K562 (cell line): ENCODE measurements around the gene SF3B4. TPM values are rescaled to one million over a fixed set of nuclear protein-coding genes. Genes with fewer than 3 reads are reported as not detected.

Source experiments
- ARID1B ChIP-seq: fragments of 450-650 bp; IDR thresholded peaks from 2 replicates; pipeline ENCODE4 v1.6.1; 2016; ENCODE audit warnings: antibody characterized with exemption, mild to moderate bottlenecking, inconsistent platforms
- ATF7 ChIP-seq: fragments of 450-650 bp; IDR thresholded peaks from 2 replicates; pipeline ENCODE4 v1.7.1; 2014; ENCODE audit warnings: mild to moderate bottlenecking, moderate library complexity
- CSDE1 ChIP-seq, 2 experiments: fragments of 450-650 bp; IDR thresholded peaks; 2 replicates each; pipeline ENCODE4 v1.6.1; 2016; ENCODE audit warnings: mild to moderate bottlenecking in 1 of 2
- ELF4 ChIP-seq: fragments of 450-650 bp; formaldehyde crosslinking; IDR thresholded peaks from 2 replicates; pipeline ENCODE4 v1.4.0; 2022; ENCODE audit warnings: missing genetic modification characterization
- FOXO4 ChIP-seq: fragments of 450-650 bp; formaldehyde crosslinking; IDR thresholded peaks from 2 replicates; pipeline ENCODE4 v1.4.0; 2020; ENCODE audit warnings: mild to moderate bottlenecking, moderate library complexity
- KDM2B ChIP-seq: fragments of 250-450 bp; sonication (Bioruptor Pico); IDR thresholded peaks from 2 replicates; pipeline ENCODE4 v1.8.0; 2021; ENCODE audit warnings: mild to moderate bottlenecking, moderate library complexity
- KLF10 ChIP-seq: fragments of 250-450 bp; sonication (Bioruptor Pico); IDR thresholded peaks from 2 replicates; pipeline ENCODE4 v1.6.1; 2021; ENCODE audit warnings: matching md5 sums
- MNT ChIP-seq, 2 experiments: fragments of 450-650 bp; conservative IDR thresholded peaks; 2 replicates each; pipeline ENCODE4 v1.6.1; 2017; ENCODE audit warnings: mild to moderate bottlenecking in 2 of 2, moderate library complexity in 2 of 2
- NR1H2 ChIP-seq: sonication (generic); formaldehyde crosslinking; IDR thresholded peaks from 2 replicates; pipeline ENCODE4 v1.4.0; 2020; ENCODE audit warnings: mild to moderate bottlenecking, missing genetic modification reagents
- NR3C1 ChIP-seq: sonication (generic); formaldehyde crosslinking; IDR thresholded peaks from 2 replicates; pipeline ENCODE4 v1.8.1; 2022; ENCODE audit warnings: missing genetic modification reagents
- PHB ChIP-seq: fragments of 250-450 bp; sonication (Bioruptor Pico); IDR thresholded peaks from 2 replicates; pipeline ENCODE4 v1.5.0; 2021
- POLR2AphosphoS5 ChIP-seq: IDR thresholded peaks from 2 replicates; pipeline ENCODE4 v1.6.1; 2011; ENCODE audit warnings: mild to moderate bottlenecking, low read depth, low read length, moderate library complexity; ENCODE audit not compliant: control insufficient read depth, insufficient read depth
- RAD51 ChIP-seq: fragments of 450-650 bp; IDR thresholded peaks from 2 replicates; pipeline ENCODE4 v1.7.1; 2016; ENCODE audit warnings: low read depth, mild to moderate bottlenecking, borderline replicate concordance
- RHOXF2B ChIP-seq: fragments of 250-450 bp; sonication (Bioruptor Pico); conservative IDR thresholded peaks from 2 replicates; pipeline ENCODE4 v1.5.1; 2021
- RNF2 ChIP-seq: sonication (generic); IDR thresholded peaks from 2 replicates; pipeline ENCODE4 v1.6.1; 2016
- SMAD2 ChIP-seq: fragments of 150-350 bp; IDR thresholded peaks from 2 replicates; pipeline ENCODE4 v1.6.1; 2014; ENCODE audit warnings: low read depth, mild to moderate bottlenecking, low read length
- SMARCE1 ChIP-seq: fragments of 450-650 bp; IDR thresholded peaks from 2 replicates; pipeline ENCODE4 v1.7.1; 2016; ENCODE audit warnings: mild to moderate bottlenecking
- THRA ChIP-seq: fragments of 450-650 bp; IDR thresholded peaks from 2 replicates; pipeline ENCODE4 v1.6.1; 2017; ENCODE audit warnings: mild to moderate bottlenecking, moderate library complexity
- XRCC4 ChIP-seq: IDR thresholded peaks from one replicate; pipeline ENCODE4 v1.6.1; 2011; ENCODE audit not compliant: insufficient read depth, insufficient read length; ENCODE audit errors: extremely low read depth
- ZHX1 ChIP-seq: fragments of 150-350 bp; conservative IDR thresholded peaks from 2 replicates; pipeline ENCODE4 v1.6.1; 2014; ENCODE audit warnings: low read length
- ZNF12 ChIP-seq: sonication (generic); formaldehyde crosslinking; IDR thresholded peaks from 2 replicates; pipeline ENCODE4 v1.4.0; 2020; ENCODE audit warnings: mild to moderate bottlenecking, missing genetic modification reagents
- ZNF184 ChIP-seq: sonication (generic); formaldehyde crosslinking; IDR thresholded peaks from 2 replicates; pipeline ENCODE4 v1.5.0; 2020; ENCODE audit warnings: missing genetic modification reagents
- ZNF354B ChIP-seq: fragments of 250-450 bp; sonication (Bioruptor Pico); IDR thresholded peaks from 2 replicates; pipeline ENCODE4 v1.4.0; 2020
- polyA plus RNA-seq, 8 experiments: library from polyadenylated mRNA; depleted of rRNA in 4 of 8; stranded (reverse) in 5 of 8; unstranded in 3 of 8; fragments of >200 nt; fragmentation: Nextera tagmentation in 2 of 8; fragmentation: Illumina TruSeq in 1 of 8; extraction: Ambion mirVana in 2 of 8; extraction: Trizol in 1 of 8; gene quantifications; 2 replicates each; pipeline versions ENCODE4 v1.2.1 to v1.2.3, GENCODE V29; 2011 to 2014; ENCODE audit warnings: inconsistent platforms in 1 of 8, missing spikeins in 1 of 8
- total RNA-seq, 7 experiments: library from RNA; depleted of rRNA in 6 of 7; stranded (reverse); fragments of >200 nt in 6 of 7; fragmentation: Illumina TruSeq in 2 of 7; extraction: Trizol in 2 of 7; gene quantifications; 2 replicates each; pipeline versions ENCODE4 v1.2.1 to v1.2.3, GENCODE V29; 2011 to 2021; ENCODE audit warnings: low replicate concordance in 1 of 7

The SF3B4 gene
- total and polyA plus RNA-seq, 9 of the 15 experiments (the other 6 are each of a cell fraction or from before 2014, with no cell fraction given): 3.0 to 88.0 (median 26.1) TPM

- TF ChIP-seq ZNF12: peak; percentile 80; the same call in 1 of the 2 replicates
- no peak for TF ChIP-seq KDM2B (CRISPR knock-in tag)
- TF ChIP-seq SMAD2: no peak
- peak in 1 of 2 experiments; percentile 62; a peak in 2 of 4 replicates for TF ChIP-seq CSDE1 (IDR thresholded peaks at IDR 0.05)
- no peak for TF ChIP-seq ZHX1
- peak; percentile 34 to 54 for TF ChIP-seq MNT (conservative IDR thresholded peaks at IDR 0.05)
- no peak for TF ChIP-seq THRA
- TF ChIP-seq ATF7: peak; percentile 63
- TF ChIP-seq KLF10 (CRISPR knock-in tag): peak; percentile 69; the same call in 1 of the 2 replicates
- peak; percentile 45; the same call in 1 of the 2 replicates for TF ChIP-seq NR1H2 (CRISPR knock-in tag)
- no peak; the same call in 1 of the 2 replicates for TF ChIP-seq RHOXF2B (CRISPR knock-in tag)
- peak; percentile 94 for TF ChIP-seq PHB (CRISPR knock-in tag)
- TF ChIP-seq ZNF354B (CRISPR knock-in tag): no peak
- no peak for TF ChIP-seq ELF4 (CRISPR knock-in tag)
- no peak for TF ChIP-seq SMARCE1
- TF ChIP-seq ZNF184: no peak
- TF ChIP-seq FOXO4: no peak
- TF ChIP-seq ARID1B: no peak; the same call in 1 of the 2 replicates
- peak; percentile 83 for TF ChIP-seq RNF2
- TF ChIP-seq RAD51: no peak
- peak; percentile 93 for TF ChIP-seq POLR2AphosphoS5
- TF ChIP-seq NR3C1: 0 out of 2 replicates have a peak, but pooled peaks have one; percentile 62
- TF ChIP-seq XRCC4: no peak
Measured at GRCh38 chr1:149886396-149887195, 41.0 kb downstream of the SF3B4 start (continued).
